SIG-M5 (cell line): ENCODE data around the gene FGD6.
"Not testable (repeated sequence)": the region's sequence is repeated elsewhere in the genome, so short reads cannot be mapped to it uniquely, and the experiment has no call there.

Source experiments
- DNase-seq: peaks from one replicate; lab custom pipeline; 2025; lab: John Stamatoyannopoulos, UW

FGD6 gene

GRCh38 chr12:95234187-95234586 lies 16.9 kb upstream of the FGD6 start:
- not testable (repeated sequence) for DNase-seq

- DNase-seq: no peak
Measured at GRCh38 chr12:95231190-95231589, 13.9 kb upstream of the FGD6 start.

GRCh38 chr12:95230313-95230712 lies 13.0 kb upstream of the FGD6 start:
- DNase-seq: no peak

GRCh38 chr12:95229636-95230035 lies 12.4 kb upstream of the FGD6 start:
- no peak for DNase-seq

- DNase-seq: no peak
Measured at GRCh38 chr12:95228617-95229016, 11.3 kb upstream of the FGD6 start.

GRCh38 chr12:95227818-95228356 lies 10.6 kb upstream of the FGD6 start:
- no peak for DNase-seq

- no peak for DNase-seq
Measured at GRCh38 chr12:95225645-95226212, 8.5 kb upstream of the FGD6 start.

GRCh38 chr12:95224202-95225170 lies 7.2 kb upstream of the FGD6 start:
- no peak for DNase-seq

GRCh38 chr12:95220726-95221125 lies 3.5 kb upstream of the FGD6 start:
- no peak for DNase-seq

GRCh38 chr12:95220190-95220589 lies 2.9 kb upstream of the FGD6 start:
- DNase-seq: no peak

GRCh38 chr12:95218150-95219133 lies 1.2 kb upstream of the FGD6 start:
- no peak for DNase-seq

- no peak for DNase-seq
Measured at GRCh38 chr12:95216711-95217376, 423 bp downstream of the FGD6 start.

- DNase-seq: no peak
Measured at GRCh38 chr12:95215949-95216348, 1.3 kb downstream of the FGD6 start.

GRCh38 chr12:95214466-95214865 lies 2.8 kb downstream of the FGD6 start:
- DNase-seq: no peak

- no peak for DNase-seq
Measured at GRCh38 chr12:95213928-95214327, 3.3 kb downstream of the FGD6 start.

GRCh38 chr12:95213119-95213518 lies 4.1 kb downstream of the FGD6 start:
- no peak for DNase-seq

GRCh38 chr12:95212586-95212985 lies 4.7 kb downstream of the FGD6 start:
- DNase-seq: no peak

GRCh38 chr12:95208678-95209077 lies 8.6 kb downstream of the FGD6 start:
- no peak for DNase-seq

GRCh38 chr12:95207407-95207806 lies 9.9 kb downstream of the FGD6 start:
- no peak for DNase-seq

GRCh38 chr12:95206916-95207315 lies 10.4 kb downstream of the FGD6 start:
- no peak for DNase-seq

GRCh38 chr12:95205685-95206084 lies 11.6 kb downstream of the FGD6 start:
- no peak for DNase-seq
